ENCODE measurements around the gene AKAP6.

AKAP6 gene, protein sequence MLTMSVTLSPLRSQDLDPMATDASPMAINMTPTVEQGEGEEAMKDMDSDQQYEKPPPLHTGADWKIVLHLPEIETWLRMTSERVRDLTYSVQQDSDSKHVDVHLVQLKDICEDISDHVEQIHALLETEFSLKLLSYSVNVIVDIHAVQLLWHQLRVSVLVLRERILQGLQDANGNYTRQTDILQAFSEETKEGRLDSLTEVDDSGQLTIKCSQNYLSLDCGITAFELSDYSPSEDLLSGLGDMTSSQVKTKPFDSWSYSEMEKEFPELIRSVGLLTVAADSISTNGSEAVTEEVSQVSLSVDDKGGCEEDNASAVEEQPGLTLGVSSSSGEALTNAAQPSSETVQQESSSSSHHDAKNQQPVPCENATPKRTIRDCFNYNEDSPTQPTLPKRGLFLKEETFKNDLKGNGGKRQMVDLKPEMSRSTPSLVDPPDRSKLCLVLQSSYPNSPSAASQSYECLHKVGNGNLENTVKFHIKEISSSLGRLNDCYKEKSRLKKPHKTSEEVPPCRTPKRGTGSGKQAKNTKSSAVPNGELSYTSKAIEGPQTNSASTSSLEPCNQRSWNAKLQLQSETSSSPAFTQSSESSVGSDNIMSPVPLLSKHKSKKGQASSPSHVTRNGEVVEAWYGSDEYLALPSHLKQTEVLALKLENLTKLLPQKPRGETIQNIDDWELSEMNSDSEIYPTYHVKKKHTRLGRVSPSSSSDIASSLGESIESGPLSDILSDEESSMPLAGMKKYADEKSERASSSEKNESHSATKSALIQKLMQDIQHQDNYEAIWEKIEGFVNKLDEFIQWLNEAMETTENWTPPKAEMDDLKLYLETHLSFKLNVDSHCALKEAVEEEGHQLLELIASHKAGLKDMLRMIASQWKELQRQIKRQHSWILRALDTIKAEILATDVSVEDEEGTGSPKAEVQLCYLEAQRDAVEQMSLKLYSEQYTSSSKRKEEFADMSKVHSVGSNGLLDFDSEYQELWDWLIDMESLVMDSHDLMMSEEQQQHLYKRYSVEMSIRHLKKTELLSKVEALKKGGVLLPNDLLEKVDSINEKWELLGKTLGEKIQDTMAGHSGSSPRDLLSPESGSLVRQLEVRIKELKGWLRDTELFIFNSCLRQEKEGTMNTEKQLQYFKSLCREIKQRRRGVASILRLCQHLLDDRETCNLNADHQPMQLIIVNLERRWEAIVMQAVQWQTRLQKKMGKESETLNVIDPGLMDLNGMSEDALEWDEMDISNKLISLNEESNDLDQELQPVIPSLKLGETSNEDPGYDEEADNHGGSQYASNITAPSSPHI (N-terminal part only)

GRCh38 chr14:32329146-32329545 is at the start of gene AKAP6:
Gene AKAP6, plus strand, starts transcription at chr14:32329298. Its CDS starts 104,196 bp downstream, at chr14:32433494.
- no peak for DNase-seq

DNA sequence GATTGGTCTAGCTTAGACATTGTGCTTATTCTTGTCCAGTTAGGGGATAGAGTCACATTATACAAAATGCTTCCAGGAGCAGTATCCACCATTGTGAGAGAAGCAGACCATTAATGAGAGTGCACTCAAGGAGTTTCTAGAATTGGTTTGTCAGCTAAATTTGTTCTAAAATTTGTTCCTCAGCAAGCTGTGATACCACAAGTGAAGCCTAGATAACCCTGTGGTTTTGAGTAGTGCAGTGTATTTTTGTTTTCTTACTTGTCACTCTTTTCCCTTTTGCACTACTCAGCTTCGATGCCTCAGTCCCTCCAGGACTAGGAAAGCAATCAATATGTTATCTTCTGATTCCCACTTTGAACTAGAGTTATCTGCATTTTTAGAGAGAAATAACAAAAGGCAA is 42.5 kb upstream of the AKAP6 start:
- DNase-seq, result no peak

DNA sequence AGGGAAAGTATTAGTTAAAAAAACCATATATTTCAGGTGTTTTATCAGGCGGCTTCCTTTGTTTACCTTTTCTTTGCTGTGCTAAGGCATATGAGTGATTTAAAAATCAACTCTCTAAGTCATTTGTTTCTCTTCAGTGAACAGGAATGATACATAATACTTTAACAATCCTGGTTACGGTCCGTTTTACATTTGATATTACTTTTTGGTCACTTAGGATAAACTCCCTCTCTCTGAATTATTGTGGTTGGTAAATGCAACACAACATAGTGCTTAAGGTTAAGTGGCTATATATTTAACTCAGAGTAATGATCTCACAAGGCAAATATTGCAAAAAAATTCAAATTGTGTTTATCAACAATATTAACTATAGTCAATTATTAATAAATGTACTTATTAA is 32.7 kb upstream of the AKAP6 start:
- no peak for DNase-seq

- no peak for DNase-seq
Measured at GRCh38 chr14:32298346-32298745, 30.8 kb upstream of the AKAP6 start.

- DNase-seq, result no peak
Measured at GRCh38 chr14:32300136-32300535, 29.0 kb upstream of the AKAP6 start.

GRCh38 chr14:32303865-32304264 is 25.2 kb upstream of the AKAP6 start:
- DNase-seq, result no peak

GRCh38 chr14:32304296-32304695 is 24.8 kb upstream of the AKAP6 start:
- no peak for DNase-seq

GRCh38 chr14:32306549-32306948 is 22.5 kb upstream of the AKAP6 start:
- DNase-seq, result no peak

GRCh38 chr14:32307881-32308582 is 21.1 kb upstream of the AKAP6 start:
- DNase-seq, result no peak

DNA sequence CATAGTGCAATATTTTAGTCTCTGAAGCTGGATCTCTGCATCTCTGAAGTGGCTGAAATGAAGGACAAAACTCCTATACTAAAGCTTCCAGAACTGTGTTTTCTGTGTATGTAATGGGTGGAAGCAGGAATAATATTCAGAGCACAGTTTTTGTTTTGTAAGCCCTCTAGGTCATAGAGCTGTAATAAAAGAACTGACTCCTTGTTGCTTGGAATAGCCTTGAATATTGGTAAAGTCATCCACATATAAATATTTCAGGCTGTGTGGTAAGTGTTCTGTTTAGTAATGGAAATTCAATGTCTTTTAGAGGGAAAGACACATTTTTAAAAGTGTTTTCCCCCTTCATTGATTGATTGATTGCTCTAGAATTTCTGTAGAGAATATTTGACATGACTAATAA is 18.2 kb upstream of the AKAP6 start:
- DNase-seq, result no peak

DNA sequence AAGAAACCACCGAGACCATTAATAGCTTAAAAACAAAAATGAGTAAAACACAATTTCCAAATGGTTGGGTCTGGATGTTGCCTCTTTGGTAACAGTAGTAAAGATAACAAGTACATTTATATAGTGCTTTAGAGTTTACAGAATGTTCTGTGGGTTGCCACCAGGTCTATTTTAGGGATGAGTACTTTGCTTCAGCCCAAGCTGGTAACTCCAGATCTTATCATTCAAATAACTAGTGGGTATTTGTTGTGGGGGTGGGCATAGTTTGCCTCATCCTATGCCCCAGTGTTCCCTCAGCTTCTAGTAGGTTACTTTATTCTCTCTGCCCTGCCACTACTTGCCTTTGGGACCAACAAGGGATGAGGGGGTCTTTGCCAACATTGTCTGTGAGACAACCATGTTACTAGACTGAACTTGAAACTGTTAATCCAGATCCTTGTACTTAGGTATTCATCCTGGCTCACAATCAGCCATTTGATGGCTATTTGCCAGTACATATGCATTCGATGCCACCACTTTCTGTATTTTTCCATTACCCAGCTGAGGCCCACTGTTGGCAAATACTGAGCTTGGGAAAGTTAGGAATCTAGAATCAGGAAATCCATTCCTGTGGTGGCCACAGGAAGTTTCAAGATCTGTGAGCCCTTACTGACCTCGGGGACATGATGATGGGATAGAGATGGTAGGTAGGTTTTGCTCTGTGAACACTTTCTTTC is 17.6 kb upstream of the AKAP6 start:
- no peak for DNase-seq

DNA sequence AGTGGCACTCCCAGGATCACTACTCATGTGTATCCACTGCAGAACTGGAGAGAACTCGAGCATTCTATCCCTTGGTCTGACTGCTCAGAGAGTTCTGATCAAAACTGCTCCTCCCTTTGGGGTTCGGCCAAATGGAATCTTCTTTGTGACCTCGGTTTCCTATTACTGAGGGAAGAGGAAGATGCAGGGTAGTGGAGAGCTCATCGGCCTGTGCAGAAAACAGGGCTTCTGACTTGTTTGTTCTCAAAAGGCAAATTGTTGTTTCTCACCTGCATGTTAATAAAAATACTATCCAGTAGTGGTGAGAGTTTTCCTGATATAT is 17.1 kb upstream of the AKAP6 start:
- DNase-seq, result no peak

- DNase-seq, result no peak
Measured at GRCh38 chr14:32313844-32314376, 15.2 kb upstream of the AKAP6 start.

DNA sequence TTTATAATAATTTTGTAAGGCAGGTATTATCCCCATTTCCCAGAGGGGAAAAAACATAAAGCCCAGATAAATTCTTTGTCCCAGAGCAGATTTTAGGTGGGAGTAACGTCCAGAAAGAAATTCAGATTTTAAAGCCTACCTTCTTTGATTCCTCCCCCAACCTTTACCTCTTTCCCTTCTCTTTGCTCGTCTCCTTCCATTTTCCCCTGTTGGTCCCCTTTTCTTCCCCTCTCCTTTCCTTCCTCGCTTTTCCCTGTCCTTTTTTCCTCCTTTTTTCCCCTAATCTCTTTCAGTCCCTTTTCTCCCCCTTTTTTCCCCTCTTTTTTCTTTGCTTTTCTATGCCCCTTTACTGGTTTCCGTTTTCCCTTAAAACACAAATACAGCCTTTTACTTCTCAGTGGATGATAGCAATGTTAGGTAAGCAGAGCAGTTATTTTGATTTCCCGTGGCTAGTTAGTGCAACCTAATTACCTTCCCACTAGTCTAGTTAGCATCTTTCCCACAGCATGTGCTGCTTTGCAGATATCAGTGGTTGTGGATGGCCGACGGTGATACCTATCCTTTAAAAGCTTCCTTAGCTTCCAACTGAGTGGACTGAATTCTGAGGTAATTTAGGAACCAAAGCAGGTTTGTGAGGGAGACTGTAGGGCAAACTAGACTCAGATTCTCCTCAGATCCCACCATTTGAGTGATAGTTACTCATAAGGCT is 10.9 kb upstream of the AKAP6 start:
- no peak for DNase-seq

GRCh38 chr14:32319368-32320049 is 9.6 kb upstream of the AKAP6 start:
- DNase-seq, result no peak

GRCh38 chr14:32324601-32325000 is 4.5 kb upstream of the AKAP6 start:
- no peak for DNase-seq

DNA sequence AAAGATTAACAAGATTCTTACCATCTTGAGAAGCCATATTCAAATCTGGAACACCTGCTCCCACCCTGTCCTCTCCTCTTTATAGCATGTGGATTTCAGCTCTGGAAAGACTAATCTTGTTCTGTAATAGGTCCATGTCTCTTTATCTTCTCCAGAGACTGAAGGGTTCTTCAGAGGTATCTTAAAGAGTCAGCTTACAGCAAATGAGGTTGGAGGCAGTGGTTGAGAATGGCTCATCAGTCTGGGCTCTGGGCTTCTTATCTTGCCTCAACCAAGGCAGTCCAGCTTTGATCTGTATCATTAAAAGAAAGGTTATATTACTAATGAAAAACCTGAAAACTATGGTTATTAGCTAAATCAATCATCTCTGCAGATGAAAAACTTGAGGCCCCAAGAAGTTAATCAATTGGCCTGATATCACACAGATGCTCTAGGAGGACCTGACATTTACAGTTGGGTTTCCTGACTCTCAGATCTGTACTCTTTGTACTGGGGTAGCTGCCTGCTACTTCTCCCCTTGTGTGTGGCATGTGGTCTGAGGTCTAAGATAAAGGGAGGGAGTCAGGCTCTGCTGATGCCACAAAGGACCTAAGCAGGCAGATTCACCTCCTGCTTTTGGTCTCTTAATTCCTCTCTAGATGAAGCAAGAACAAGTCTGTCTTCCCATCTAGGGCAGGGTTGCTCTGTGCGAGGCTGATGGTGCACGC is 1.7 kb upstream of the AKAP6 start:
- DNase-seq, result no peak

DNA sequence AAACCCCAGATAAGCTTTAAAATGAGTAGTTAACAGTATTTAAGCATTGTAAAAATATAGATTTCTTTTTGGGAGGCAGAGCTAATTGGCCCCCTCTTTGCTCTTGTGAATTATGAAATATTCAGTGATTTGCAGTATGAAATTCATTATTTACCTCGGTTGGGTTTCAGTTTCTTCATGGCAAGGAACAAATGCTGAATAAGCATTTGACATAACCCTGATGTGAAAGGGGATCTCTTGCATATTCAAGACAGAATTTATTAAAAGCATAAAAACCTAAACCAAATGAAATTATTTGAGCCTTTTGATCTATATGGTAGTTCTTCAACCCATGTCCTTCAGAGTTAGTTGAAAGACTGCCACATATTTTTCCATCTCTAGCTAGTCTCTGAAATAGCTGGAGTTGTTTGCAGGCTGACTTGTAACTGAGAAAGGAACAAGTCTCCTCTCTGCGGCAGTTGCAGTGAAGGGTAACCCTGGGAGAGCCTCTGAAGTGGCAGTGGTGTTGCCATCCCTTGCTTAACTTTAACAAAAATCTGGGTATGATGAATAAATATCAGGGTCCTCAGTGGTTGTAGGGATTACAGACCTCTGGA is 690 bp downstream of the AKAP6 start:
- DNase-seq, result no peak

DNA sequence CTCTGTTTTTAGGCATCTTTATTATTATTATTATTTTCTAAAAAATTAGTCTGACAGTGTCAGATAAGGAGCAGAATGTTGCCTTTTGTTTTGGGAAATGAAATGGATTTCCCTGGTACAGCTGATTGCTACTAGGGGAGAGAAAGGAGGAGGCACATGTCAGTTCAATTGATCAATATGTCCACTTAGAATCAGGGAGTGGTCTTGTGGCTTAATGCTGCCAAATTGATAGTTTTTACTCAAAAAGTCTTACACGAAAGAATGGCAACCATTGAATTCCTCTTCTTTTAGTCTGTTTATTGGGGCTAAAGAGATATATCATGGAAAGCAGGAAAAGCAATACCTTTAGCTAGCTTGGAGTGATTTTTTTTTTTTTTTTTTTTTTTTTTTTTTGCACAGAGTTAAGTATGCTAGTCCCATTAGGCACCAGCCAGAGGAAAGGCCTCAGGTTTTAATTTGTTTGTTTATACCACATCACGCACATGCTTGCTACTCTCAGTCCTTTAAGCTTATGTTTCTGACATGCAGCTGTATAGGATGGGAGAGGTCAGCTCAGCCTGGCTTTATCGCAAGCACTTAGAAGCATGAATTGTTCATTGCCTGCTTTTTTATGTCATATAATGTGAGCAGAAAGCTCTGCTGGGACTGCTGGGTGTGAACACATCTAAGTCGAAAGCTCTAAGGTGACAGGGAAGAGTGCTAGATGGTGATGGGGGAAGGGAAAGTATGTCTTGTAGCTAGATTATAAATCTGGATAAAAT is 1.4 kb downstream of the AKAP6 start:
- DNase-seq, result peak; percentile 48
